Mesendoderm (in vitro differentiated cells): ENCODE data around the gene ZNF280A.

Experiments used
- DNase-seq: peaks from one replicate; pipeline ENCODE4 v3.0.0; 2013
- H2AK5ac ChIP-seq: 2 replicates; pipeline ENCODE4 v1.6.1; 2013; ENCODE audit warnings: low read length, inconsistent platforms
- H2BK120ac ChIP-seq: 2 replicates; pipeline ENCODE4 v1.6.1; 2013; ENCODE audit warnings: low read depth, mild to moderate bottlenecking, low read length, moderate library complexity, mixed read lengths
- H2BK15ac ChIP-seq: replicated peaks from 2 replicates; pipeline ENCODE4 v1.6.1; 2013; ENCODE audit warnings: low read depth, mild to moderate bottlenecking, moderate library complexity
- H2BK5ac ChIP-seq: 2 replicates; pipeline ENCODE4 v1.6.1; 2013; ENCODE audit warnings: low read length, inconsistent platforms
- H3K18ac ChIP-seq: 2 replicates; pipeline ENCODE4 v1.6.1; 2013; ENCODE audit warnings: mild to moderate bottlenecking, low read length, mixed read lengths
- H3K23ac ChIP-seq: one replicate; pipeline ENCODE4 v1.6.1; 2013; ENCODE audit warnings: low read length
- H3K27ac ChIP-seq: 2 replicates; pipeline ENCODE4 v1.5.1; 2013; ENCODE audit warnings: low read depth, mild to moderate bottlenecking, inconsistent platforms, low read length, moderate library complexity
- H3K27me3 ChIP-seq: 2 replicates; pipeline ENCODE4 v1.6.1; 2013; ENCODE audit warnings: low read length, control low read depth, mild to moderate bottlenecking, inconsistent platforms; ENCODE audit not compliant: insufficient read depth, poor library complexity
- H3K36me3 ChIP-seq: 2 replicates; pipeline ENCODE4 v1.6.1; 2013; ENCODE audit warnings: low read length, inconsistent platforms; ENCODE audit not compliant: control insufficient read depth, insufficient read depth
- H3K4ac ChIP-seq: one replicate; pipeline ENCODE4 v1.6.1; 2013; ENCODE audit warnings: low read depth, mild to moderate bottlenecking, low read length, moderate library complexity
- H3K4me1 ChIP-seq: 2 replicates; pipeline ENCODE4 v1.6.1; 2013; ENCODE audit warnings: low read depth, low read length, inconsistent platforms; ENCODE audit not compliant: control insufficient read depth
- H3K4me2 ChIP-seq: 2 replicates; pipeline ENCODE4 v1.6.1; 2013; ENCODE audit warnings: low read length
- H3K4me3 ChIP-seq: 2 replicates; pipeline ENCODE4 v1.5.1; 2013; ENCODE audit warnings: mild to moderate bottlenecking, low read length
- H3K56ac ChIP-seq: one replicate; pipeline ENCODE4 v1.6.1; 2013; ENCODE audit warnings: low read length
- H3K79me1 ChIP-seq: 2 replicates; pipeline ENCODE4 v1.6.1; 2013; ENCODE audit warnings: low read length, inconsistent platforms
- H3K79me2 ChIP-seq: 2 replicates; pipeline ENCODE4 v1.6.1; 2013; ENCODE audit warnings: mild to moderate bottlenecking, low read length; ENCODE audit not compliant: control insufficient read depth, insufficient read depth
- H3K9ac ChIP-seq: 2 replicates; pipeline ENCODE4 v1.6.1; 2013; ENCODE audit warnings: low read length, inconsistent platforms
- H4K5ac ChIP-seq: one replicate; pipeline ENCODE4 v1.6.1; 2013; ENCODE audit warnings: low read length
- H4K8ac ChIP-seq: one replicate; pipeline ENCODE4 v1.6.1; 2013; ENCODE audit warnings: low read depth, mild to moderate bottlenecking, control low read depth, low read length, moderate library complexity
- WGBS: extraction: QIAGEN DNeasy Blood & Tissue Kit; methylation state at CpG from one replicate; pipeline ENCODE4 v1.1.7; 2013; ENCODE audit warnings: low lambda C conversion rate, missing lambda C conversion rate; ENCODE audit not compliant: insufficient coverage; ENCODE audit errors: extremely low coverage; 5-methylcytosine and 5-hydroxymethylcytosine counted together

The ZNF280A gene

GRCh38 chr22:22553141-22553540, 33.1 kb upstream of the ZNF280A start:
- Histone ChIP-seq H3K27me3 (no peaks in the 10 kb centered on the region), H3K23ac (no peak overlapping the region), H4K8ac (no peak overlapping the region), H3K27ac (no peak overlapping the region), H3K4ac (no peak overlapping the region), H3K4me2 (no peak overlapping the region), H3K79me1 (no peaks in the 10 kb centered on the region), H3K18ac (no peak overlapping the region), H3K36me3 (no peaks in the 10 kb centered on the region), H2BK15ac (no peak overlapping the region), H3K4me3 (no peak overlapping the region), H4K5ac (no peak overlapping the region), H2BK120ac (no peak overlapping the region), H3K4me1 (no peaks in the 10 kb centered on the region), H2BK5ac (no peak overlapping the region), H3K56ac (no peak overlapping the region), H2AK5ac (no peak overlapping the region), H3K9ac (no peak overlapping the region), H3K79me2 (no peaks in the 10 kb centered on the region)
- no CpG with 5 or more reads among the region's 1 CpG for WGBS
- DNase-seq = no peak

DNA sequence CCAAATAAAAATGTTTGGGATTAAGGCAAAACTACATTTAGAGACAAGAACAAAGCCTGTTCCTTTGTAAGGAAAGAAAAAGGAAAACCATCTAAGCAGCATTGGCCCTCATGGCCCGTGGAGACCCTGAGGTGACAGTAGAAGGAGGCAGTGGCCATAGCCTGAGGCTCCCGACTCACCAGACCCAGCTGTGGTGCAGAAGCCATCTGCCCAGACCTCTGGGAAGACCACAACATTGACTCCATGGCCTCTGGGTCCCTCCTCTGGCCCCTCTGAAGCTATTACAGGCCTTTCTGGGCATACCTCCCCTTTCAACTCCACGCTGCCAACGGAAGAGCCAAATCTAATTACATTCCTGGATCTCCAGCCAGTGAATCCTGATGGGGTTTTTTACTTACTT, 32.6 kb upstream of the ZNF280A start:
- H3K4me3 ChIP-seq = no peak overlapping the region
- no peaks in the 10 kb centered on the region for H3K27me3 ChIP-seq
- DNase-seq = peak; percentile 55
- no peak overlapping the region for H2BK15ac ChIP-seq
- no peak overlapping the region for H3K56ac ChIP-seq
- H3K79me2 ChIP-seq = no peaks in the 10 kb centered on the region
- no peak overlapping the region for H2BK120ac ChIP-seq
- H3K4me2 ChIP-seq = no peak overlapping the region
- no peaks in the 10 kb centered on the region for H3K79me1 ChIP-seq
- no peak overlapping the region for H3K18ac ChIP-seq
- no peak overlapping the region for H2AK5ac ChIP-seq
- no peaks in the 10 kb centered on the region for H3K4me1 ChIP-seq
- no peak overlapping the region for H2BK5ac ChIP-seq
- H3K23ac ChIP-seq = no peak overlapping the region
- no peak overlapping the region for H3K27ac ChIP-seq
- no peak overlapping the region for H4K8ac ChIP-seq
- no peak overlapping the region for H3K9ac ChIP-seq
- WGBS = no CpG with 5 or more reads among the region's 4 CpGs
- no peak overlapping the region for H3K4ac ChIP-seq
- no peaks in the 10 kb centered on the region for H3K36me3 ChIP-seq
- H4K5ac ChIP-seq = no peak overlapping the region

- no peak overlapping the region for H3K18ac ChIP-seq
- no peaks in the 10 kb centered on the region for H3K36me3 ChIP-seq
- no peak overlapping the region for H3K56ac ChIP-seq
- no peak overlapping the region for H3K4ac ChIP-seq
- H3K4me1 ChIP-seq = no peaks in the 10 kb centered on the region
- no peak overlapping the region for H3K27ac ChIP-seq
- H2BK5ac ChIP-seq = no peak overlapping the region
- no peaks in the 10 kb centered on the region for H3K79me1 ChIP-seq
- H2AK5ac ChIP-seq = no peak overlapping the region
- no peak overlapping the region for H3K4me2 ChIP-seq
- H4K8ac ChIP-seq = no peak overlapping the region
- H3K9ac ChIP-seq = no peak overlapping the region
- DNase-seq = no peak
- H2BK15ac ChIP-seq = no peak overlapping the region
- no peak overlapping the region for H2BK120ac ChIP-seq
- no peak overlapping the region for H3K23ac ChIP-seq
- H3K79me2 ChIP-seq = no peaks in the 10 kb centered on the region
- no peak overlapping the region for H3K4me3 ChIP-seq
- H4K5ac ChIP-seq = no peak overlapping the region
- WGBS = no CpG with 5 or more reads among the region's 8 CpGs
- H3K27me3 ChIP-seq = no peaks in the 10 kb centered on the region
These were observed 30.8 kb upstream of the ZNF280A start for GRCh38 chr22:22550789-22551434.

DNA sequence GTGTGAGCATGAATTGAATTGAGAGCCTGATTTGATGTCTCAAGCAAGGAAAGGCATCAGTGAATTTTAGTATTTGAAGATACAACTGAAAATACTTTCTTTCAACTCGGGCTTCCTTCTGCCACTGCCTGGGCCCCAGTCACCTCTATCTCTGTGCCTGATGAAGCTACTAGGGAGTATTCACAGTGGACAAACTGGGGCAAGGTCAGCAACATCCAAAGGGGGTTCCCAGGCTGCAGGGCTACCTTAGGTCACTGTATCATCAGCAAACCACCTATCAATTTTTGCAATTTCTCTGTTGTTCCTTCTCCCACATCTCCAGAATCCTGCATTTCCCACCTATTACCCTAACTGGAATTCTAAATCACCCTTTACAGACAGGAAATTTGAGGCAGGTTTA, 28.8 kb upstream of the ZNF280A start:
- Histone ChIP-seq H3K4me2 (no peak overlapping the region), H3K36me3 (no peaks in the 10 kb centered on the region), H3K4ac (no peak overlapping the region), H2BK120ac (no peak overlapping the region), H3K79me1 (no peaks in the 10 kb centered on the region), H3K79me2 (no peaks in the 10 kb centered on the region), H3K4me1 (no peaks in the 10 kb centered on the region), H3K4me3 (no peak overlapping the region), H3K18ac (no peak overlapping the region), H3K23ac (no peak overlapping the region), H2AK5ac (no peak overlapping the region), H4K8ac (no peak overlapping the region), H3K27me3 (no peaks in the 10 kb centered on the region), H3K56ac (no peak overlapping the region), H2BK15ac (no peak overlapping the region), H3K9ac (no peak overlapping the region), H4K5ac (no peak overlapping the region), H3K27ac (no peak overlapping the region), H2BK5ac (no peak overlapping the region)
- DNase-seq = no peak
- WGBS = no CpG with 5 or more reads among the region's 1 CpG

- H2BK120ac ChIP-seq = no peak overlapping the region
- H3K23ac ChIP-seq = no peak overlapping the region
- H3K4me1 ChIP-seq = no peaks in the 10 kb centered on the region
- no peaks in the 10 kb centered on the region for H3K27me3 ChIP-seq
- H3K27ac ChIP-seq = no peak overlapping the region
- H3K79me2 ChIP-seq = no peaks in the 10 kb centered on the region
- no peak overlapping the region for H3K4ac ChIP-seq
- H4K8ac ChIP-seq = no peak overlapping the region
- no peak overlapping the region for H3K18ac ChIP-seq
- no peaks in the 10 kb centered on the region for H3K79me1 ChIP-seq
- no peaks in the 10 kb centered on the region for H3K36me3 ChIP-seq
- H4K5ac ChIP-seq = no peak overlapping the region
- H3K56ac ChIP-seq = no peak overlapping the region
- H2BK5ac ChIP-seq = no peak overlapping the region
- H3K9ac ChIP-seq = no peak overlapping the region
- no peak overlapping the region for H2BK15ac ChIP-seq
- no peak overlapping the region for H3K4me2 ChIP-seq
- DNase-seq = no peak
- no peak overlapping the region for H2AK5ac ChIP-seq
- no CpG with 5 or more reads among the region's 9 CpGs for WGBS
- no peak overlapping the region for H3K4me3 ChIP-seq
These were observed 28.2 kb upstream of the ZNF280A start for GRCh38 chr22:22548317-22548716.

DNA sequence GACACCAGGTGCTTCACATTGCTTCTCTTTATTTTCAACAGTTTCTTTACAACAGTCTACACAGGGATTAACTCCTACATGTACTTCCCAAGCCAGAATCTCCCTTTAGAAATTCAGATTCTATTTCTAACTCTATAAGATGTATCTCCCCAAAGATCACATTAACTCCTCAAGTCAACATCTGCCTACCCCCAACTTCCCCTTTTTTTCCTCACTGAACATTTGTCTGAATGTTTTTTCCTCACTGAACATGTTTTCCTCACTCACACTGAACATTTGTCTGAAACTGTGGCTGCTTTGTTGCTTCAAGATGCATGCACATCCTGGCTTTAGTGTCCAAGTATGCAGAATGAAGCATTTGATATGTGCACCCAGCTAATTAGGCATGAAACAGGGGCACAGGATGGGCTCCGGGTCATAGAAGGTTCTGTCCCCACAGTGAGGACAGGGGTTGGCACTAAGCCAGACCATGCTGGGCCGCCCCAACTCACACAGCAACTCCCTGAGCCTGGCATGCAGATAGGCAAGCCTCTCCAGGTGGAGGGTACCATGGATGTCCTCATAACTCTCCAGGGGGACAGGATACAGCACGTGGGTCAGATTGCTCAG, 27.7 kb upstream of the ZNF280A start:
- Histone ChIP-seq H3K23ac (no peak overlapping the region), H3K27ac (no peak overlapping the region), H3K79me2 (no peaks in the 10 kb centered on the region), H4K5ac (no peak overlapping the region), H3K4me1 (no peaks in the 10 kb centered on the region), H2BK5ac (no peak overlapping the region), H3K4ac (no peak overlapping the region), H3K4me2 (no peak overlapping the region), H3K79me1 (no peaks in the 10 kb centered on the region), H3K9ac (no peak overlapping the region), H3K18ac (no peak overlapping the region), H4K8ac (no peak overlapping the region), H3K27me3 (no peaks in the 10 kb centered on the region), H3K4me3 (no peak overlapping the region), H2AK5ac (no peak overlapping the region), H3K56ac (no peak overlapping the region), H2BK120ac (no peak overlapping the region), H3K36me3 (no peaks in the 10 kb centered on the region), H2BK15ac (no peak overlapping the region)
- no peak for DNase-seq
- no CpG with 5 or more reads among the region's 3 CpGs for WGBS
